IMR-90 (cell line): ENCODE measurements around the gene OPCML. TPM values are rescaled to one million over a fixed set of nuclear protein-coding genes. Genes with fewer than 3 reads are reported as not detected.

ENCODE experiments used
- ATAC-seq: fragments of 200-7000 bp; cut with Tn5 transposase; 2 replicates; pipeline ENCODE4 v1.9.1; 2020; ENCODE audit warnings: low read depth, mild to moderate bottlenecking, moderate library complexity
- BruUV-seq: library from RNA; stranded (reverse); fragments of 400-500 nt; replicated peaks from 2 replicates; lab custom pipeline; 2021; lab: Mats Ljungman, UMichigan
- CTCF ChIA-PET: fragments of 300-600 bp; formaldehyde crosslinking; extraction: SDS; loops from one replicate; lab custom pipeline; 2021; ENCODE audit warnings: antibody characterized with exemption; lab: Yijun Ruan, JAX
- POLR2A ChIA-PET: fragments of 300-600 bp; sonication (Branson Sonifier 250); formaldehyde crosslinking; loops from one replicate; lab custom pipeline; 2022; ENCODE audit warnings: antibody characterized with exemption; ENCODE audit not compliant: unreplicated experiment; lab: Charles Lee
- DNase-seq: peaks from one replicate; pipeline ENCODE4 v3.0.0; 2013
- H2AFZ ChIP-seq: replicated peaks from 2 replicates; pipeline ENCODE3; 2013; ENCODE audit warnings: low read length, mild to moderate bottlenecking; ENCODE audit not compliant: poor library complexity
- H2AK5ac ChIP-seq: 2 replicates; pipeline ENCODE4 v1.6.1; 2013; ENCODE audit warnings: low read depth, low read length, inconsistent platforms
- H2AK9ac ChIP-seq: replicated peaks from 2 replicates; pipeline ENCODE3; 2013; ENCODE audit warnings: mild to moderate bottlenecking, low read depth, low read length, moderate library complexity; ENCODE audit not compliant: poor library complexity
- H2BK120ac ChIP-seq: 2 replicates; pipeline ENCODE4 v1.6.1; 2013; ENCODE audit warnings: low read depth, low read length, inconsistent platforms
- H2BK15ac ChIP-seq: 3 replicates; pipeline ENCODE4 v1.6.1; 2013; ENCODE audit warnings: low read depth, low read length, inconsistent platforms
- H2BK20ac ChIP-seq: 2 replicates; pipeline ENCODE4 v1.6.1; 2013; ENCODE audit warnings: low read depth, mild to moderate bottlenecking, inconsistent platforms, low read length, moderate library complexity
- H2BK5ac ChIP-seq: 2 replicates; pipeline ENCODE4 v1.6.1; 2013; ENCODE audit warnings: mild to moderate bottlenecking, low read depth, low read length, inconsistent platforms; ENCODE audit not compliant: poor library complexity, severe bottlenecking
- H3K14ac ChIP-seq: replicated peaks from 2 replicates; pipeline ENCODE4 v1.6.1; 2013; ENCODE audit warnings: low read depth, low read length, inconsistent platforms
- H3K18ac ChIP-seq: 2 replicates; pipeline ENCODE4 v1.6.1; 2013; ENCODE audit warnings: low read depth, low read length, control low read depth
- H3K23ac ChIP-seq: 2 replicates; pipeline ENCODE4 v1.6.1; 2013; ENCODE audit warnings: low read depth, low read length, inconsistent platforms
- H3K27ac ChIP-seq: 2 replicates; pipeline ENCODE4 v1.5.1; 2013; ENCODE audit warnings: mild to moderate bottlenecking, control low read depth, low read length; ENCODE audit not compliant: insufficient read depth
- H3K27me3 ChIP-seq: 2 replicates; pipeline ENCODE4 v1.6.1; 2013; ENCODE audit warnings: low read length; ENCODE audit not compliant: control insufficient read depth, insufficient read depth
- H3K36me3 ChIP-seq: 2 replicates; pipeline ENCODE4 v1.6.1; 2013; ENCODE audit warnings: low read length, mixed read lengths; ENCODE audit not compliant: control insufficient read depth, insufficient read depth
- H3K4ac ChIP-seq: 2 replicates; pipeline ENCODE4 v1.6.1; 2013; ENCODE audit warnings: low read depth, low read length, inconsistent platforms
- H3K4me1 ChIP-seq: 2 replicates; pipeline ENCODE4 v1.6.1; 2013; ENCODE audit warnings: low read length, mixed read lengths; ENCODE audit not compliant: control insufficient read depth, insufficient read depth
- H3K4me2 ChIP-seq: 2 replicates; pipeline ENCODE4 v1.6.1; 2013; ENCODE audit warnings: low read depth, mild to moderate bottlenecking, control low read depth, low read length, moderate library complexity
- H3K4me3 ChIP-seq: 2 replicates; pipeline ENCODE4 v1.5.1; 2013; ENCODE audit warnings: low read depth, mild to moderate bottlenecking, control low read depth, low read length, moderate library complexity; ENCODE audit not compliant: insufficient read depth
- H3K56ac ChIP-seq: 2 replicates; pipeline ENCODE4 v1.6.1; 2013; ENCODE audit warnings: low read length, inconsistent platforms; ENCODE audit not compliant: insufficient read depth; ENCODE audit errors: extremely low read depth
- H3K79me1 ChIP-seq, 2 experiments: 2 replicates each; pipeline ENCODE4 v1.6.1; 2013; ENCODE audit warnings: low read length in 2 of 2, inconsistent platforms in 1 of 2, low read depth in 1 of 2
- H3K9ac ChIP-seq: 2 replicates; pipeline ENCODE4 v1.6.1; 2013; ENCODE audit warnings: low read depth, low read length, control low read depth
- H3K9me1 ChIP-seq: 2 replicates; pipeline ENCODE4 v1.6.1; 2013; ENCODE audit warnings: low read length, inconsistent platforms; ENCODE audit not compliant: insufficient read depth
- H3K9me3 ChIP-seq: 2 replicates; pipeline ENCODE4 v1.6.1; 2013; ENCODE audit warnings: low read length; ENCODE audit not compliant: control insufficient read depth, insufficient read depth
- H4K20me1 ChIP-seq: 2 replicates; pipeline ENCODE4 v1.6.1; 2013; ENCODE audit warnings: low read length, inconsistent platforms; ENCODE audit not compliant: insufficient read depth
- H4K5ac ChIP-seq: 2 replicates; pipeline ENCODE4 v1.6.1; 2013; ENCODE audit warnings: mild to moderate bottlenecking, low read depth, low read length, control low read depth
- H4K8ac ChIP-seq, 2 experiments: 2 replicates each; pipeline ENCODE4 v1.6.1; 2013; ENCODE audit warnings: low read depth in 2 of 2, low read length in 2 of 2, control low read depth in 1 of 2, inconsistent platforms in 1 of 2
- H4K91ac ChIP-seq: 2 replicates; pipeline ENCODE4 v1.6.1; 2013; ENCODE audit warnings: low read depth, low read length, inconsistent platforms; ENCODE audit not compliant: insufficient read depth
- BHLHE40 ChIP-seq: fragments of 150-350 bp; IDR thresholded peaks from 2 replicates; pipeline ENCODE4 v1.6.1; 2016; ENCODE audit warnings: mild to moderate bottlenecking, low read depth, low read length
- CEBPB ChIP-seq: IDR thresholded peaks from 2 replicates; pipeline ENCODE4 v1.6.1; 2012; ENCODE audit warnings: low read depth, low read length, improper control_type of control experiment
- CHD1 ChIP-seq: IDR thresholded peaks from 2 replicates; pipeline ENCODE4 v1.6.1; 2012; ENCODE audit warnings: low read depth, low read length, improper control_type of control experiment
- CTCF ChIP-seq: conservative IDR thresholded peaks from 2 replicates; pipeline ENCODE4 v1.5.1; 2012; ENCODE audit warnings: mild to moderate bottlenecking, low read depth, low read length, improper control_type of control experiment
- ELK1 ChIP-seq: fragments of 150-350 bp; IDR thresholded peaks from 2 replicates; pipeline ENCODE4 v1.6.1; 2016; ENCODE audit warnings: low read depth, mild to moderate bottlenecking, low read length, moderate library complexity, borderline replicate concordance
- FOS ChIP-seq: fragments of 150-350 bp; IDR thresholded peaks from 2 replicates; pipeline ENCODE4 v1.6.1; 2016; ENCODE audit warnings: low read depth, low read length
- MAFK ChIP-seq: IDR thresholded peaks from 2 replicates; pipeline ENCODE4 v1.6.1; 2012; ENCODE audit warnings: low read depth, low read length, improper control_type of control experiment
- MAZ ChIP-seq: IDR thresholded peaks from 2 replicates; pipeline ENCODE4 v1.6.1; 2012; ENCODE audit warnings: low read depth, mild to moderate bottlenecking, low read length, improper control_type of control experiment, moderate library complexity, borderline replicate concordance
- MXI1 ChIP-seq: IDR thresholded peaks from 2 replicates; pipeline ENCODE4 v1.6.1; 2012; ENCODE audit warnings: low read depth, mild to moderate bottlenecking, low read length, moderate library complexity, borderline replicate concordance
- NFE2L2 ChIP-seq: fragments of 150-350 bp; IDR thresholded peaks from 2 replicates; pipeline ENCODE4 v1.6.1; 2016; ENCODE audit warnings: low read depth, mild to moderate bottlenecking, low read length
- POLR2A ChIP-seq: IDR thresholded peaks from 2 replicates; pipeline ENCODE4 v1.6.1; 2012; ENCODE audit warnings: mild to moderate bottlenecking, low read depth, low read length
- RAD21 ChIP-seq: IDR thresholded peaks from 2 replicates; pipeline ENCODE4 v1.6.1; 2012; ENCODE audit warnings: low read length, improper control_type of control experiment
- RCOR1 ChIP-seq: IDR thresholded peaks from 2 replicates; pipeline ENCODE4 v1.6.1; 2012; ENCODE audit warnings: mild to moderate bottlenecking, low read length, improper control_type of control experiment; ENCODE audit not compliant: insufficient replicate concordance
- RFX5 ChIP-seq: IDR thresholded peaks from 2 replicates; pipeline ENCODE4 v1.8.0; 2012; ENCODE audit warnings: low read depth, mild to moderate bottlenecking, low read length, moderate library complexity
- SMC3 ChIP-seq: fragments of 150-350 bp; IDR thresholded peaks from 2 replicates; pipeline ENCODE4 v1.6.1; 2016; ENCODE audit warnings: low read depth, mild to moderate bottlenecking, antibody characterized with exemption, low read length, moderate library complexity
- WGBS, 2 experiments: methylation state at CpG; one replicate each; pipeline versions ENCODE4 v1.1.5 to v1.1.7; 2013; ENCODE audit warnings: missing lambda C conversion rate in 2 of 2; ENCODE audit not compliant: insufficient read length in 1 of 2; ENCODE audit errors: extremely low coverage in 2 of 2; 5-methylcytosine and 5-hydroxymethylcytosine counted together
- dilution Hi-C: fragments of 300-500 bp; cut with HindIII; formaldehyde crosslinking; loops from one replicate; pipeline ENCODE4 v1.14.3; 2018; ENCODE audit warnings: low sequenced_read_pairs; ENCODE audit not compliant: unreplicated experiment
- in situ Hi-C: fragments of 300-500 bp; cut with MboI; formaldehyde crosslinking; loops from 3 replicates; pipeline ENCODE4 v1.14.3; 2019; ENCODE audit warnings: low sequenced_read_pairs, inconsistent platforms, mixed read lengths
- intact Hi-C: fragments of 100-400 bp; cut with micrococcal nuclease; formaldehyde crosslinking; loops from 2 replicates; pipeline ENCODE4 v1.10.0; 2022
- polyA plus RNA-seq, 3 experiments: library from polyadenylated mRNA; depleted of rRNA; stranded (reverse); fragments of >200 nt; gene quantifications; 2 replicates each; pipeline ENCODE4 v1.2.3, GENCODE V29; 2012; ENCODE audit warnings: low replicate concordance in 1 of 3
- total RNA-seq: library from RNA; depleted of rRNA; stranded (reverse); fragments of >200 nt; gene quantifications from 2 replicates; pipeline ENCODE4 v1.2.3, GENCODE V29; 2012
- TF ChIP-seq, protein P1 (sequence below): fragments of 150-350 bp; IDR thresholded peaks from 2 replicates; pipeline ENCODE4 v1.6.1; 2017; ENCODE audit warnings: mild to moderate bottlenecking, antibody characterized with exemption, low read length, low read depth

The OPCML gene
- total and polyA plus RNA-seq, 2 of the 4 experiments (the other 2 are of a cell fraction): under 0.01 to 2.6 TPM

GRCh38 chr11:133038850-133039249 lies 493.5 kb downstream of the OPCML start:
- ChIA-PET POLR2A (no interaction called here), CTCF (no interaction called here)
- H4K5ac ChIP-seq: no peak overlapping the region
- dilution Hi-C loops: no loop called here
- H3K4me1 ChIP-seq: no peaks in the 10 kb centered on the region
- H3K56ac ChIP-seq: no peak overlapping the region; the same call in 1 of the 2 replicates
- no peaks in the 10 kb centered on the region for H3K27me3 ChIP-seq
- intact Hi-C loops: no loop called here
- no peak overlapping the region for H3K4me3 ChIP-seq
- H2BK20ac ChIP-seq: no peak overlapping the region
- H4K20me1 ChIP-seq: no peaks in the 10 kb centered on the region
- no peaks in the 10 kb centered on the region for H3K36me3 ChIP-seq
- 17% methylated on average over 2 of the region's 4 CpGs; no CpG with 5 or more reads in 1 of the 2 experiments for WGBS, 2 experiments
- DNase-seq (no peak), ATAC-seq (no peak)
- H3K18ac ChIP-seq: no peak overlapping the region
- H2BK120ac ChIP-seq: no peak overlapping the region
- H2AK5ac ChIP-seq: no peak overlapping the region
- H2BK15ac ChIP-seq: no peak overlapping the region
- H3K4ac ChIP-seq: no peak overlapping the region
- TF ChIP-seq RAD21 (no peak), CHD1 (no peak), CEBPB (no peak), BHLHE40 (no peak), SMC3 (no peak), RCOR1 (no peak), CTCF (no peak), RFX5 (no peak), MAFK (no peak), MXI1 (no peak), FOS (no peak), ELK1 (no peak), NFE2L2 (no peak), POLR2A (no peak), MAZ (no peak)
- TF ChIP-seq, protein P1, sequence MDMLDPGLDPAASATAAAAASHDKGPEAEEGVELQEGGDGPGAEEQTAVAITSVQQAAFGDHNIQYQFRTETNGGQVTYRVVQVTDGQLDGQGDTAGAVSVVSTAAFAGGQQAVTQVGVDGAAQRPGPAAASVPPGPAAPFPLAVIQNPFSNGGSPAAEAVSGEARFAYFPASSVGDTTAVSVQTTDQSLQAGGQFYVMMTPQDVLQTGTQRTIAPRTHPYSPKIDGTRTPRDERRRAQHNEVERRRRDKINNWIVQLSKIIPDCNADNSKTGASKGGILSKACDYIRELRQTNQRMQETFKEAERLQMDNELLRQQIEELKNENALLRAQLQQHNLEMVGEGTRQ: no peak
- in situ Hi-C loops: no loop called here
- H3K9me1 ChIP-seq: no peaks in the 10 kb centered on the region
- no peak overlapping the region for H2AFZ ChIP-seq
- H3K79me1 ChIP-seq: no peaks in the 10 kb centered on the region
- no peak overlapping the region for H3K4me2 ChIP-seq
- no peak overlapping the region for H3K27ac ChIP-seq
- H3K9ac ChIP-seq: no peak overlapping the region
- H3K23ac ChIP-seq: no peak overlapping the region
- no peak overlapping the region for H2AK9ac ChIP-seq
- H3K9me3 ChIP-seq: no peaks in the 10 kb centered on the region; the same call in 1 of the 2 replicates
- H4K8ac ChIP-seq: no peak overlapping the region
- BruUV-seq: no TSS peak
- H2BK5ac ChIP-seq: no peak overlapping the region
- H3K14ac ChIP-seq: no peak overlapping the region
- H4K91ac ChIP-seq: no peak overlapping the region
